Panc1 (cell line): ENCODE measurements around the gene CFHR2.

Experiments used
- CTCF ChIP-seq: fragments of 450-650 bp; IDR thresholded peaks from 2 replicates; pipeline ENCODE4 v1.5.1; 2017; ENCODE audit warnings: mild to moderate bottlenecking
- POLR2AphosphoS5 ChIP-seq: IDR thresholded peaks from 2 replicates; pipeline ENCODE4 v1.6.1; 2012; ENCODE audit warnings: mild to moderate bottlenecking, low read depth, low read length, moderate library complexity
- REST ChIP-seq, 2 experiments: IDR thresholded peaks; 2 replicates each; pipeline ENCODE4 v1.6.1; 2011 to 2012; ENCODE audit warnings: low read depth in 2 of 2, control low read depth in 1 of 2, low read length in 1 of 2, mild to moderate bottlenecking in 1 of 2, moderate library complexity in 1 of 2; ENCODE audit not compliant: insufficient read depth in 1 of 2
- SIN3A ChIP-seq: IDR thresholded peaks from 2 replicates; pipeline ENCODE4 v1.6.1; 2012; ENCODE audit warnings: low read depth, mild to moderate bottlenecking, low read length, moderate library complexity, borderline replicate concordance; ENCODE audit not compliant: insufficient read depth
- TCF7L2 ChIP-seq: IDR thresholded peaks from 2 replicates; pipeline ENCODE4 v1.6.1; 2011; ENCODE audit warnings: mild to moderate bottlenecking, low read depth, low read length, inconsistent platforms

GRCh38 chr1:197001828-197002227, 58.3 kb downstream of the CFHR2 start:
- TF ChIP-seq CTCF (no peak), POLR2AphosphoS5 (no peak), REST (IDR thresholded peaks at IDR 0.05; ENCODE audit: insufficient read depth in 1 of 2, low read depth in 2 of 2, low read length in 1 of 2) (no peak), TCF7L2 (no peak), SIN3A (no peak)
